Neural progenitor cell (in vitro differentiated cells): ENCODE data around the gene AHI1.

ENCODE experiments used
- EZH2 ChIP-seq: fragments of 200-600 bp; sonication (generic); IDR thresholded peaks from 2 replicates; pipeline ENCODE4 v1.6.1; 2017; ENCODE audit warnings: antibody characterized with exemption, mild to moderate bottlenecking, moderate library complexity
- EZH2phosphoT487 ChIP-seq: fragments of 200-600 bp; sonication (generic); IDR thresholded peaks from 2 replicates; pipeline ENCODE4 v1.6.1; 2017; ENCODE audit warnings: antibody characterized with exemption
- TF ChIP-seq, protein P1 (sequence below): fragments of 200-600 bp; sonication (generic); IDR thresholded peaks from 2 replicates; pipeline ENCODE4 v1.5.1; 2017; ENCODE audit warnings: antibody characterized with exemption, mild to moderate bottlenecking

DNA sequence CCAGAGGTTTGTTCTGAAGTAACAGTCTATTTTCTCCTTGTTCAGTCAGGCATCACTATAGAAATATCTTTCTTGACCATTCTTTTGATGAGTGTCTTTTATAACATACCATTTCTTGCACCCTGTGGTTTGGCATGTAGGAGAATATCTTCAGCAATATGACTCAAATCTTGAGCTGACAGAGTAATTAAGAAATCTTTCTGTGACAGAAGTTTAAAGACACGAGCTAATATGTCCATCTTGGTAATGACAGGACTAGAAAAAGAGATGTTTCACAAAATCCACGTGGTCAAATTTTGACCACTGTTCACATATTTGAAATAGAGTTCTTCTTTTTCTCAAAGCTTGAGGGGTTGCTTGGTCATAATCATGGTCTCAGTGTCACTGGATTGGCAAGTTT, 166.5 kb downstream of the AHI1 start:
- no peak for TF ChIP-seq EZH2phosphoT487
- TF ChIP-seq, protein P1, sequence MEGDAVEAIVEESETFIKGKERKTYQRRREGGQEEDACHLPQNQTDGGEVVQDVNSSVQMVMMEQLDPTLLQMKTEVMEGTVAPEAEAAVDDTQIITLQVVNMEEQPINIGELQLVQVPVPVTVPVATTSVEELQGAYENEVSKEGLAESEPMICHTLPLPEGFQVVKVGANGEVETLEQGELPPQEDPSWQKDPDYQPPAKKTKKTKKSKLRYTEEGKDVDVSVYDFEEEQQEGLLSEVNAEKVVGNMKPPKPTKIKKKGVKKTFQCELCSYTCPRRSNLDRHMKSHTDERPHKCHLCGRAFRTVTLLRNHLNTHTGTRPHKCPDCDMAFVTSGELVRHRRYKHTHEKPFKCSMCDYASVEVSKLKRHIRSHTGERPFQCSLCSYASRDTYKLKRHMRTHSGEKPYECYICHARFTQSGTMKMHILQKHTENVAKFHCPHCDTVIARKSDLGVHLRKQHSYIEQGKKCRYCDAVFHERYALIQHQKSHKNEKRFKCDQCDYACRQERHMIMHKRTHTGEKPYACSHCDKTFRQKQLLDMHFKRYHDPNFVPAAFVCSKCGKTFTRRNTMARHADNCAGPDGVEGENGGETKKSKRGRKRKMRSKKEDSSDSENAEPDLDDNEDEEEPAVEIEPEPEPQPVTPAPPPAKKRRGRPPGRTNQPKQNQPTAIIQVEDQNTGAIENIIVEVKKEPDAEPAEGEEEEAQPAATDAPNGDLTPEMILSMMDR: no peak
- no peak for TF ChIP-seq EZH2
